Measurements from ENCODE around the gene HMGXB4. TPM values are rescaled to one million over a fixed set of nuclear protein-coding genes. Genes with fewer than 3 reads are reported as not detected.

Gene HMGXB4
- polyA plus RNA-seq, 3 donors, result 26.8 to 29.8 (median 28.8) TPM

Other genes starting within 250 kb of the HMGXB4 start
- gene ISX, start 191.3 kb upstream of the HMGXB4 start, polyA plus RNA-seq (ENCODE audit: insufficient read length in 3 of 3), result under 1 TPM; 0.18 to 0.33 (median 0.31) TPM
- gene TOM1, start 42.4 kb downstream of the HMGXB4 start, polyA plus RNA-seq (ENCODE audit: insufficient read length in 3 of 3), result 10 to 100 TPM; 35.2 to 45.0 (median 40.3) TPM
- 10 to 100 TPM; 34.4 to 43.7 (median 38.1) TPM for gene HMOX1, start 123.6 kb downstream of the HMGXB4 start, polyA plus RNA-seq (ENCODE audit: insufficient read length in 3 of 3)
- 10 to 100 TPM; 63.6 to 69.0 (median 64.1) TPM for gene MCM5, start 142.6 kb downstream of the HMGXB4 start, polyA plus RNA-seq (ENCODE audit: insufficient read length in 3 of 3)